ENCODE measurements around the gene CDKN2AIP. TPM values are rescaled to one million over a fixed set of nuclear protein-coding genes. Genes with fewer than 3 reads are reported as not detected.

CDKN2AIP gene
- total RNA-seq, 2 experiments from 2014 or later, result 31.2 to 36.3 TPM

GRCh38 chr4:183401473-183401872, 43.0 kb upstream of the CDKN2AIP start:
- Histone ChIP-seq H3K4me3 (ENCODE audit: low read depth, low read length, poor library complexity, severe bottlenecking) (no peak overlapping the region), H3K4me1 (ENCODE audit: insufficient read depth, low read length, poor library complexity, severe bottlenecking) (peaks cover 5% of the 10 kb centered on the region), H3K27ac (ENCODE audit: low read depth, low read length, poor library complexity, severe bottlenecking) (no peak overlapping the region), H3K9me3 (ENCODE audit: low read length) (no peaks in the 10 kb centered on the region), H3K4me2 (ENCODE audit: low read length) (no peak overlapping the region), H3K79me2 (ENCODE audit: insufficient read depth, low read depth, low read length) (no peaks in the 10 kb centered on the region), H2AFZ (ENCODE audit: low read length) (no peak overlapping the region), H3K36me3 (ENCODE audit: insufficient read depth, low read length) (no peaks in the 10 kb centered on the region), H3K9me2 (ENCODE audit: insufficient read depth, low read length) (no peaks in the 10 kb centered on the region), H4K20me1 (ENCODE audit: insufficient read depth, low read length) (no peaks in the 10 kb centered on the region)
- ChIA-PET CTCF (ENCODE audit: unreplicated experiment) (no interaction called here), POLR2A (no interaction called here)
- intact Hi-C loops (cut with micrococcal nuclease; ENCODE audit: unreplicated experiment), result no loop called here
- no TSS peak for BruUV-seq (replicated peaks)
- TF ChIP-seq EZH2phosphoT487 (IDR thresholded peaks at IDR 0.05; ENCODE audit: borderline replicate concordance, low read depth, low read length) (no peak), CTCF (conservative IDR thresholded peaks at IDR 0.05; ENCODE audit: low read length) (no peak)
- DNase-seq (ENCODE audit: low spot score), result no peak

- no peaks in the 10 kb centered on the region for H3K36me3 ChIP-seq (ENCODE audit: insufficient read depth, low read length)
- CTCF ChIA-PET (ENCODE audit: unreplicated experiment), result interaction anchor here (0.8 kb wide), 1 partner anchor 26 kb away, joined by 3 read pairs; no protein-coding TSS in a partner anchor
Measured at GRCh38 chr4:183402771-183403170, 41.7 kb upstream of the CDKN2AIP start.

More at GRCh38 chr4:183402771-183403170, 41.7 kb upstream of the CDKN2AIP start:
- no TSS peak for BruUV-seq (replicated peaks)
- no peaks in the 10 kb centered on the region for H3K9me2 ChIP-seq (ENCODE audit: insufficient read depth, low read length)
- H3K4me2 ChIP-seq (ENCODE audit: low read length), result no peak overlapping the region
- TF ChIP-seq CTCF (conservative IDR thresholded peaks at IDR 0.05; ENCODE audit: low read length) (no peak), EZH2phosphoT487 (IDR thresholded peaks at IDR 0.05; ENCODE audit: borderline replicate concordance, low read depth, low read length) (no peak)
- no peak for DNase-seq (ENCODE audit: low spot score)
- H3K4me3 ChIP-seq (ENCODE audit: low read depth, low read length, poor library complexity, severe bottlenecking), result no peak overlapping the region
- no peaks in the 10 kb centered on the region for H3K9me3 ChIP-seq (ENCODE audit: low read length)
- intact Hi-C loops (cut with micrococcal nuclease; ENCODE audit: unreplicated experiment), result no loop called here
- H3K79me2 ChIP-seq (ENCODE audit: insufficient read depth, low read depth, low read length), result no peaks in the 10 kb centered on the region
- H3K27ac ChIP-seq (ENCODE audit: low read depth, low read length, poor library complexity, severe bottlenecking), result no peak overlapping the region
- H3K4me1 ChIP-seq (ENCODE audit: insufficient read depth, low read length, poor library complexity, severe bottlenecking), result peaks cover 8% of the 10 kb centered on the region
- no peaks in the 10 kb centered on the region for H4K20me1 ChIP-seq (ENCODE audit: insufficient read depth, low read length)
- POLR2A ChIA-PET, result interaction anchor here (0.7 kb wide), 1 partner anchor 291 kb away, joined by 3 read pairs; no protein-coding TSS in a partner anchor
- H2AFZ ChIP-seq (ENCODE audit: low read length), result no peak overlapping the region
